GM12892 (cell line): ENCODE measurements around the gene SLC25A22.

Experiments
- DNase-seq: peaks from one replicate; pipeline ENCODE4 v3.0.0; 2011; ENCODE audit not compliant: insufficient read length
- FAIRE-seq: peaks from 2 replicates; lab custom pipeline; 2011; peaks lifted over from hg19 to GRCh38; lab: Jason Lieb, UNC
- POLR2A ChIP-seq: IDR thresholded peaks from 2 replicates; pipeline ENCODE4 v1.6.1; 2011; ENCODE audit warnings: low read depth, low read length, control low read depth
- POLR2AphosphoS5 ChIP-seq: IDR thresholded peaks from 2 replicates; pipeline ENCODE4 v1.6.1; 2011; ENCODE audit warnings: low read depth, low read length, control low read depth
- TAF1 ChIP-seq: IDR thresholded peaks from 2 replicates; pipeline ENCODE4 v1.6.1; 2011; ENCODE audit warnings: low read depth, mild to moderate bottlenecking, control low read depth, low read length, borderline replicate concordance

The SLC25A22 gene

DNA sequence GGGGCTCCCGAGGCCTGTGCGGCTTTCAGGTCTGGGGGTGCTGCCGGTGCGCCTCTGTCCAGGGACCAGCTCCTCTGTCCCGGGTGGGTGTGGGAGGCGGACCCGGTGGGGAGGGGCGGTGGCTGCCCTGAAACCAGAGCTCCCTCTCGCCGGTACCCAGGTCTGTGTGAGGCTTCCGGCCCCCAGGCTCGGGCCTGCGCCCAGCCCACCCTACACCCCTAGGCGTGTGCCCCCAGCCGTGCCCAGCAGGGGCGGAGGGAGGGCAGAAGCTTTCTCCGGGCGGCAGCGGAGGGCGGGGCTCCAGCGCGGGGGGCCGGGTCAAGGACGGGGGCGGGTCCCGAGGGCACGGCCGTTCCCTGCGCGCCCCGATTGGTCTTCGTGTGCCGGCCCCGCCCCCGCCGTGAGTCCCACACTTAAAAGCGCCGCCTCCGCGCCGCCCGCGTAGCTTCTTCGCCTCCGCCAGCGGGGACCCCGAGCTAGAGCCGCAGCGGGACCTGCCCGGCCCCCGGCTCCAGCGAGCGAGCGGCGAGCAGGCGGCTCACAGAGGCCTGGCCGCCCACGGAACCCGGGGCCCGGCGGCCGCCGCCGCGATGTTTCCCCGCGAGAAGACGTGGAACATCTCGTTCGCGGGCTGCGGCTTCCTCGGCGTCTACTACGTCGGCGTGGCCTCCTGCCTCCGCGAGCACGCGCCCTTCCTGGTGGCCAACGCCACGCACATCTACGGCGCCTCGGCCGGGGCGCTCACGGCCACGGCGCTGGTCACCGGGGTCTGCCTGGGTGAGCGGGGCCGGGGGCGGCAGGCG is 21.2 kb upstream of the SLC25A22 start:
- TF ChIP-seq TAF1 (0 out of 2 replicates have a peak, but pooled peaks have one; percentile 59), POLR2AphosphoS5 (peak; percentile 67), POLR2A (peak; percentile 91)
- DNase-seq (peak; percentile 96), FAIRE-seq (peak; percentile 98)

GRCh38 chr11:818396-819128 is 20.5 kb upstream of the SLC25A22 start, which contains the start of gene PNPLA2:
Gene PNPLA2, plus strand, starts transcription at chr11:818914. Its CDS starts 805 bp downstream, at chr11:819719.
- no peak for TF ChIP-seq POLR2A
- TF ChIP-seq TAF1: no peak
- no peak for TF ChIP-seq POLR2AphosphoS5
- peak; percentile 44 for FAIRE-seq
- DNase-seq: no peak

DNA sequence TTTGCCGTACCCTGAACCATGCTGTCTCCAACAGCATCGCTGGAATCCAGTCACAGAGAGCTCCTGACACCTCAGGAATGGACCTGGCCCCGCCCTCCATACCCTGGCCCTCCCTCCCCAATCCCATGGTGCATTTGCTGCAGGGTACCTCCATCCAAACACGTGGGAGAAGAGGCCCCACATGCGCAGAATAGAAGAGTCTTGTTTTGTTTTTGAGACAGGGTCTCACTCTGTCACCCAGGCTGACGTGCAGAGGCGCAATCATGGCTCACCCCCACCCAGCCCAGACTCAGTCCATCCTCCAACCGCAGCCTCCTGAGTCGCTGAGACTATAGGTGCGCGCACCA is 18.3 kb upstream of the SLC25A22 start:
- DNase-seq: no peak
- no peak for FAIRE-seq
- TF ChIP-seq POLR2A (no peak), TAF1 (no peak), POLR2AphosphoS5 (no peak)

DNA sequence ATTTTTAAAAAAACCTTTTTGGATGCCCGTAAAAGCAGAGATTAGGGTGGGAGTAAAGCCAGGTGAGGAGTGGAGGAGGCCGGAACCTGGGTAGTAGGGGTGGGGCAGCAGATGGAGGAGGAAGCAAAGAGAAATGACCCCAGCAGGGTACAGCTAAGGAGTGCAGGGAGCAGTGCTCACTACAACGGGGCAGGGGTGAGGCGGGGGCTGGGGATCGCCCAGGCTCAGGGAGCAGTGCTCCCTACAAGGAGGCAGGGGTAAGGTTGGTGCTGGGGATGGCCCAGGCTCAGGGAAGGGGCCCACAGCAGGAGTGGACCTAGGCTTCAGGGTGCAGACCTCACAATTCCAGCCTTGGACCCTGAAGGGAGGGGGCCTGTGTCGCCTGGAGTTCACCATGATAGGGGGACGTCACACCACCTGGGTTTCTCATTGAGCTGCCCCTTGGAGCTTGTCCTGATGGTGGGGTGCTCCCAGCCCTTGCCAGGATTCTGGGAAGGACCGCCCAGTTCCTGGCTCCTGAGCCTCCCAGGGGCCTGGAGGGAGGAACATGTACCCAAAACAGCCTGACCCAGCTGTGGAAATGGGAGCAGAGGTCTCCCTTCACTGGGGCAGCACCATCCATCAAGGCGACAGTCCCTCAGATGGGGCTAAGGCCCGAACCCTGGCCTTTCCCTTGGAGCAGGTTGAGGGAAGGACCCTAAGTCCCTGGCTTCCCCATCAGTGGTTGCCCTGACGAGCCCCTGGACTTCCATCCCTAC is 17.8 kb upstream of the SLC25A22 start:
- no peak for TF ChIP-seq TAF1
- no peak; the same call in 1 of the 2 replicates for TF ChIP-seq POLR2AphosphoS5
- TF ChIP-seq POLR2A: no peak
- no peak for FAIRE-seq
- DNase-seq: no peak

DNA sequence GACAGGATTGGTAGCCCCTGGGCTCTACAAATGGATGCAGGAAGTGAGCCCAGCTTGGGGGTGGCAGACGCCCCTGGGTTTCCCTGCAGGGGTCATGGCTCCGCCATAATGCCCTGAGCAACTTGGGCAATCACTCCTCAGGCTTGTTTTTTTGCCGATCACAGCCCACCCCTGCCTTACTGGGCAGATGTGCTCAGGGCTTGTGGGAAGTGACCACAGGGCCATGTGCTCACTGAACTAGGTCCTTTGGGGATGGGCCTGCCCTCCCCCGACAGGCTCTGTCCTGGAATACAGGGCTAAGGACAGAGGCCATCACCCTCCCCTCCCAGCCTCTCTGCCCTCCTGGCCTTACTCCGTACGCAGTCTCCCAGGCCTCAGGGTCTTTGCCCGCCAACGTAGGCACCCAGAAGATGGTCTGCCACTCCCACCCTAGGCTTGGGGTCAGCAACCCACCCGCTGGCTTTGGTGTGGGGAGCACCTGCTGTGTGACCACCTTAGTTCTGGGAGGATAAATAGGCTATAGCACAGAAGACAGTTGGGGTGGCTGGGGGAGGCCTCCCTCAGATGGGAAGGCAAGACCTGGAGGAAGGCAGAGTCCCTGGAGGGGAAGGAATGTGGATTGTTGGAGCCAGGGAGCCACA is 15.5 kb upstream of the SLC25A22 start:
- peak; percentile 97 for TF ChIP-seq POLR2AphosphoS5
- peak; percentile 87 for TF ChIP-seq POLR2A
- TF ChIP-seq TAF1: no peak
- FAIRE-seq (no peak), DNase-seq (no peak)

DNA sequence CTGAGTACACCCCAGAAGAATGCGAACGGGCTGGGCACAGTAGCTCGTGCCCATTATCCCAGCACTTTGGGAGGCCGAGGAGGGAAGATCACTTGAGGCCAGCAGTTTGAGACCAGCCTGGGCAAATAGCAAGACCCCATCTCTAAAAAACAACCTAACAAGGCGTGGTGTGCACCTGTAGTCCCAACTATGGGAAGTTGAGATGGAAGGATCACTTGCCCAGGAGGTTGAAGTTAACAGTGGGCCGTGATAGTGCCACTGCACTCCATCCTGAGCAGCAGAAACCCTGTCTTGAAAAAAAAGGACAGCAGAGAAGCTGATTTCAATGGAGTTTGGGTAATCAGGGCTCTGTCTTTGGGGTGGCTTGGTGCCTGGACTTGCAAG is 15.0 kb upstream of the SLC25A22 start:
- TF ChIP-seq POLR2A (no peak), POLR2AphosphoS5 (no peak), TAF1 (no peak)
- no peak for DNase-seq

DNA sequence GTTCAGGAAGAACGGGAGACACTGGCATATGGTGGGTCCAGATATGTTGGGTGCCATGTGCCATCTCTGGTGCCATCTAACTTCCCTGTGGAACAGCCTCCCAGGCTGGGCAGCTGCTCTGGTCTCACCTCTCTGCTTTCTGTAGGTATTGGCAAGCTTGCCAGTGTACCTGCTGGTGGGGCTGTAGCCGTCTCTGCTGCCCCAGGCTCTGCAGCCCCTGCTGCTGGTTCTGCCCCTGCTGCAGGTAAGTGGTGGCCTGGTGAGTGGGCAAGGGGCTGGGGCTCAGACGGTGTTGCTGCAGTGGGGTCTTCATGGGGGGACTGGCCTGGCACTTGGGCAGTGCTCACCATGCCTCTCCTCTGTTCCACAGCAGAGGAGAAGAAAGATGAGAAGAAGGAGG is 14.3 kb upstream of the SLC25A22 start:
- DNase-seq: no peak
- TF ChIP-seq TAF1 (no peak), POLR2A (no peak), POLR2AphosphoS5 (no peak)
- no peak for FAIRE-seq

More for the DNA sequence above, 15.0 kb upstream of the SLC25A22 start:
- FAIRE-seq: no peak

- DNase-seq: no peak
- TF ChIP-seq TAF1 (no peak), POLR2A (no peak; the same call in 1 of the 2 replicates), POLR2AphosphoS5 (0 out of 2 replicates have a peak, but pooled peaks have one; percentile 34)
- FAIRE-seq: peak; percentile 63
Measured at GRCh38 chr11:811446-812245, 13.6 kb upstream of the SLC25A22 start.

GRCh38 chr11:810040-810567 is 12.0 kb upstream of the SLC25A22 start:
- TF ChIP-seq TAF1: no peak
- no peak; the same call in 1 of the 2 replicates for TF ChIP-seq POLR2AphosphoS5
- TF ChIP-seq POLR2A: no peak; the same call in 1 of the 2 replicates
- DNase-seq (no peak), FAIRE-seq (no peak)
